HG03103 (cell line): ENCODE measurements around the gene MKX.

Source experiments
- ATAC-seq: cut with Tn5 transposase; IDR thresholded peaks from one replicate; pipeline ENCODE4 v1.9.1; 2021; ENCODE audit warnings: low read depth; ENCODE audit not compliant: unreplicated experiment

Gene MKX

DNA sequence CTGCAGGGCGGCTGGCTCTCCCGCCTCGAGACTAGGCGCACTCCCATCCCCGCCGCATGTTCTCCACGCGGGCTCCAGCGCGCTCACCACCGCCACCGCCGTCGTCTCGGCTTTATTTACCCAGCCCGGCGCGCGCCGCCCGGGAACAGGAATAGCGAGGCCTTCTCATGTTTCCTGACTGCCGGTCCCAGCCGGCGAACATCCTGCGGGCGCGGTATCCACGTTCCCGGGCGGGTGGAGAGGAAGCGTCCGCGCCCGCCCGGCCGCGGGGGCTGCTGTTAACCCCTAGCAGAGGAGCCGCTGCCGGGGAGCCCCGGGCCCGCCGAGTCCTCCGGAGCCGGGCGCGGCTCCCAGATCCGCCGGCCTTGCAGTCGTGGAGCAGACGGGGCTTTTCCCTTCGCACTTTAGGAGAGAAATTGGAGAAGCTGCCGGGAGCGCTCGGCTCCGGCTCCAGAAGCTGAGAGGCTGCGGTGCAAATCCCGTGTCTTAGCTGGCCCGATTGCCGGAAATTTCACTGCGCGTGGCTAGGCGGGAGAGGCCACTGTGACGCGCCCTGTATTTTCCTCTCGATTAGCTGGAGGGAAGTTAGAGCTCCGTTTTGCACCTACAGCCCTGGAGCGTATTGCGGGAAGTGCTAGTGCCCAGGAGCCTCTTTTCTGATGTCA, at the start of gene MKX:
MKX (minus strand) TSS at position 88 of the 665 bp plus-strand sequence. CDS start 2,404 bp downstream, outside the sequence.
- no peak for ATAC-seq

- ATAC-seq = no peak
These were observed 48.5 kb upstream of the MKX start for GRCh38 chr10:27794157-27794556.

DNA sequence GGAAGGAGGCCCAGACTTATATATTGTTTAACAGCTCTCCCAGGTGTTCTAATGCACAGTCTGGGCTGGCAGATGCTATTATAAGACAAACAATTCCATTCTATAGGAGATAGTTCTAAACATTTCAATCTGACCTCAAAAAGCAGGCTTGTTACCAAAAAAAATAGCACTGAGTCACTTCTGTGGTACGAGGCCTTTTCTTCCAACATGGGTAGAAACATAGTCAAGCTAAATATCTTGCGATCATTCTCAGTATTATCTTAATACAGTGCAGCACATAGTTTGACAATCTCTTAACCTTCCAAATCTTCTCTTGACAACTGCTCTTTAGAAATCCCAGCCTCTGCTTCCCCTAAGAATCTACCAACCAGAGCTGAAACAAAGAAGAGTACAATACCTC, 46.6 kb upstream of the MKX start:
- ATAC-seq = no peak

DNA sequence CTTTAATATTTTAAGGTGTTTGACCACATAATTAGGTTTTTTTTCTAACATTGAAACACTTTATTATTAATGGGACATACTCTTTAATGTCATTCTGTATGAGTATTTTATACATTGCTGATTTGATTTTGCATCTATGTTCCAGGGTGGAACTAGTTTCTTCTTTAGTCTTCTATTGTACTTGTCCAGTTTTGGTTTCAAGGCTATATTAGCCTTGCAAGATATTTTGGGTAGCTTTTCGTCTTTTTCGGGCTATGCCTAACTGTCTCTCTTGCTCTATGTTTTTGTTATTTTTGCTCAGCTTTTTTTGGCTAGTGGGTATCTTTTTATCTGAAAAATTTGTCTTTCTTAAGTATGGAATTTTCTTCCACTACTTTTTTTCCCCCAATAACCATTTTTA, 38.7 kb upstream of the MKX start:
- no peak for ATAC-seq

DNA sequence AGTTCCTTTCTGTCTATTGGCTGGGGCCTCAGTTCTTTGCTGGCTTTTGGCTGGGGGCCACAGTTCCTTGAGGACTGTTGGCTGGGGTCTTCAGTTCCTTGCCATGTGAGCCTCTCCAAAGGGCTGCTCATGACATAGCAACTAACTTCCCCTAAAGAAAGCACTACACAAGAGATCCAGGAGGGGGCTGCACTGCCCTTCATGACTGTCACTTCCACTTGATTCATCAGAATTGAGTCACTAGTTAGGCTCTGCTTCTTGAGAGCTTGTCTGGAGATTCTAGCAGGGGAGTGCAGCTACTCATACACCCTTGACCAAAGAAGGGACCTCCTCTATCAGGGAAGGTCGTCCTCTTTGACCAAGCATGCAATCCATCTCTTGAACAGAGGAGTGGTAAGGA, 38.0 kb upstream of the MKX start:
- ATAC-seq = peak; percentile 61

DNA sequence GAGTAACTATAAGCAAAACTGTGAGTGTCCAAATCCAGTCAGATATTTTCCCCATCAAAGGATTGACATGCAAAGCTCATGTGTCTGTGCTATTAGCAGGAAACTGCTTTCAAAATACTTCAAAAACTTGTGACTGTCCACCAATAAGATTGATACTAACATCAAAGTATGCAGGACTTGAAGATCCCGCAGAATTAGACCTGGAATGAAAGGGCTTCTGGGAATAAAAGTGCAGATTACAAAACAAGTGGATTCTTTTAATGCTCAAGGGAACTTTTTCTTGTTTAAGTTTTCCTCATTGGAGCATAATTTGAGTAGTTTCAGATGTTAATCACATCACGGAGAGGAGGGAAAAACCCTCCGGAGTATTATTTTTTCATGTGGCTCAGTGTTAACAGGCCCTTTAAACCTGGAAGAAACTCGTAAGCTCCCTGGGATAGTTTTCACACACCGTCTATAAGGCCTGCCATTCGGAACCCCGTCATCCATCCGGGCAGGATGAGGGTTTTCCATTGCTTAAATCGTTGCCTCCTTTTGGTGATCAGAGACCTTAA, 33.9 kb upstream of the MKX start:
- ATAC-seq = no peak

- no peak for ATAC-seq
These were observed 29.2 kb upstream of the MKX start for GRCh38 chr10:27774831-27775230.

DNA sequence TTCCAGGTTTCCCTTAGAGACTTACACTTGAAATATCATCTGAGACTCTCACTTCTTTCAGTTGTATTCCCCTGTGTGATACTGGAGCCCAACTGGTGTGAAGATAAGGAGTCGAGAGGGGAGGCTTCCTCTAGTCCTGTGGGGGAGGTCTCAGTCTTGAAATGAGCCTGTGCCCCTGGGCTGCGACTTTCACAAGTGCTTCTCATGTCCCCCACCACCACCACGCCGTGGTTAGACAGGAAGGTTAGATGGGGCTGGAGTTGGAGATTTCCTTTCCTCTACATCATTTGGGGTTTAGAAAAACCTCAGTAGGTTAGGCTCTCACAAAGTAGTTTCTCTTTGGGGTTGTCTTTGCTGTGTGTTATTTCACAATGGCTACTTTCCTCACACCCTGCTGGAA, 25.6 kb upstream of the MKX start:
- ATAC-seq = no peak

GRCh38 chr10:27770181-27770580, 24.6 kb upstream of the MKX start:
- no peak for ATAC-seq

GRCh38 chr10:27760867-27761266, 15.2 kb upstream of the MKX start:
- no peak for ATAC-seq

GRCh38 chr10:27759483-27760272, 14.1 kb upstream of the MKX start:
- ATAC-seq = no peak

DNA sequence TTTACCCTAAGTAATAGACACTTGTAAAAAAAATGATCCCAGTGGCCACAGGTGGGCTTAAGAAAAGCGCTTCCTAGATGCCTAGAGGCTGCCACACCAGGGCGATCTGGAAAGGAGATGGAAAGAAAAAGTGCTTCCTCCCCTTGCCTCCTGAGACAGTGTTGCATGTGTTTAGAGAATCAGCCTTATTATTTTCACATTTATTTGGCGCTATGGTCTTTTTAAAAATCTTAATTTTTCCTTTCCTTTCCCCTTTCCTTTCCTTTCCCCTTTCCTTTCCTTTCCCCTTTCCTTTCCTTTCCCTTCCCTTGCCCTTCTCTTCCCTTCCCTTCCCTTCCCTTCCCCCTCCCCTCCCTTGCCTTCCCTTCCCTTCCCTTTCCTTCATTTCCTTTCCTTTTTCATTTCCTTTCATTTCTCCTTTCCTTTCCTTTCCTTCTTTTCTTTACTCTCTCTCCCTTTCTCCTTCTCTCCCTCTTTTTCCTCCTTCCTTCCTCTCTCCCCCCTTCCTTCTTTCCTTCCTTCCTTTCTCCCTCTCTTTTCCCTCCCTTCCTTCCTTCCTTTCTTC, 7.1 kb upstream of the MKX start:
- no peak for ATAC-seq

DNA sequence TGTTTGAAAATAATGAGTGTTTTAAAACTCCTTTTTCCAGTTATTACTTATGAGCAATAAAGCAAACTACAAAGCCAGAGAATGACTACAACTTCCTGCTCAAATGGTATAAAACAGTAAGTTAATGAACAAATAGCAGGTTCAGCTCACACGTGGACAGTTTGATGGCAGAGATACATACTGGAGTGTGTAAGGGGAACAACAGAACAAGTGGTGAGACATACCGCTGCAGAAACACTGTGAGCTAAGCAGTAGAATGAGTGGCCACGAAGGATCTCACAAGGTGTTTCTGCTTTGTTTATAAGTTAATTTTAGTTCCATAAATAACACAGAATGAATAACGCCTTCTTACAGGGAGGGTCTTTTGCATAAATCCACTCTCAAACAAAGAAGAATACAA, 3.0 kb upstream of the MKX start:
- no peak for ATAC-seq

DNA sequence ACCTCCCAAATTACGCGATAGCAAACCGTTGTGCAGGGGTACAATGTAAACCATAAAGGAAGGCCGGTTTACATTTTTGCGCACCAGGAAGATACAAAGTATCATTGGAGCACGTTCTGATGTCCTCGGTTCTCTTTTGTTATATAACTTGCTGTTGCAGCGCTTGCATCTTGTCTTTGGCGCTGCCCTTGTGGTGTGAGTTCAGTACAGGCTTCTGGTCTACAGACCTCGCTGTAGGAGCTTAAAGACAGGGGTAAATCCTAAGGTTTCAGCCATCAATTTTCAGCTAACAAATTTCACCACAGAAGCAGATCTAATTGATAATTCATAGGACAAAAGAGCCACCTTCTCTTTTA, 1.5 kb upstream of the MKX start:
- no peak for ATAC-seq

GRCh38 chr10:27746397-27747095, 927 bp upstream of the MKX start:
- no peak for ATAC-seq

DNA sequence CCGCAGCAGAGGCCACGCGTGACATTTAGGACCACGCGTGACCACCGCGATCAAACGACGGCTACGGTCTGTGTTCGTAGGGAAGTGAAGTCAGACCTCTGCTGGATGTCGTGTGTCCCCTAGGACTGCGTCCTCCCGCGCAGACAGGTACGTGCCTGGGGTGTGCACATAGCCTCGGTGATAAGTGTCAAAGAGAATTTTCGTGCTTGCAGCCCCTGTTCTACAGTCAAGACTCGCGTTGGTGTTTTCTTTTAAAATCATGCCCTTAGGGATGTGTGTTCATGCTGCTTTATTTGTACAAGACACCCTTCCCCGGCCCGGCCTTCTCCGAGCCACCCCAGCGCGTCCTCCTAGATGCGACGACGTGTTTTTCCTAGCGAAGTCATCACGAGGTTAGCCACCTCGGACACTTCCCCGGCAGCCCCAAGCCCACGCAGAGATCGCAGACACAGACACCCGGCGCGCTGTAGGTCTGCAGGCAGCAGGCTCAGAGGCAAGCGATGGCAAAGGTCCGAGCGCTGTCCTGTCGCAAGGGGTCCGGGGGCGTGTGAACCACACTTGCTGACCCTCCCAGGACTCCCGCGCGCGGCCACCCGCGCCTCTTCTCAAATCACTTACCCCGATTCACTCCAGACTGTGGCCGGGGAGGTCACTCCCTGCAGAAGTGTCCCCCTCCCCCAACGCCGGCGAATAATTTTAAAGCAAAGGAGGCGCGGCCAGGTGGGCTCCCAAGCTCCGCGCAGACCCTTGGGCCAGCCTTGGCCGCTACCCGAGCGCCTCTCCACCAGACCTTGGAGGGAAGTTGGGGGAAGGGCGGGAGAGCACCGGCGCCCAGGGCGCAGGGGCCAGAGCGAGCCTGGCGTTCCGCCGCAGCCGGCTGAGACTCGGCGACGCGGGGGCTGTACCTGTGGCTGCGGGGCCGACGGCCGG, 552 bp downstream of the MKX start:
- no peak for ATAC-seq

GRCh38 chr10:27743877-27744801, 1.5 kb downstream of the MKX start:
- no peak for ATAC-seq

- no peak for ATAC-seq
These were observed 2.4 kb downstream of the MKX start for GRCh38 chr10:27743012-27743876.
